ENCODE measurements around the gene NUP210. TPM values are rescaled to one million over a fixed set of nuclear protein-coding genes. Genes with fewer than 3 reads are reported as not detected.

NUP210 gene
- total and polyA plus RNA-seq, 2 experiments from 2014 or later = 13.8 to 73.9 TPM

- no peak for TF ChIP-seq POLR2AphosphoS5 (IDR thresholded peaks at IDR 0.05; ENCODE audit: low read depth)
- no peak for TF ChIP-seq EZH2phosphoT487 (IDR thresholded peaks at IDR 0.05; ENCODE audit: unreplicated experiment)
- TF ChIP-seq ZNF462 (CRISPR knock-in tag; IDR thresholded peaks at IDR 0.05) = no peak
These were observed 74.3 kb downstream of the NUP210 start (continued) for GRCh38 chr3:13345772-13346171.

GRCh38 chr3:13345284-13345683, 74.8 kb downstream of the NUP210 start:
- Mint-ChIP-seq H3K4me3 (no peak overlapping the region), H3K27ac (no peak overlapping the region; the same call in 1 of the 2 replicates), H3K4me1 (peaks cover 62% of the 10 kb centered on the region), H3K27me3 (ENCODE audit: insufficient read depth, low read depth, poor library complexity) (peaks cover 27% of the 10 kb centered on the region), H3K36me3 (ENCODE audit: low read depth) (peaks cover 55% of the 10 kb centered on the region), H3K9me3 (no peaks in the 10 kb centered on the region; the same call in 2 of the 3 replicates)
- Histone ChIP-seq H3K4me2 (no peak overlapping the region), H3K79me2 (replicated peaks; ENCODE audit: insufficient read depth) (no peaks in the 10 kb centered on the region), H3K36me3 (ENCODE audit: insufficient read depth) (no peaks in the 10 kb centered on the region), H2AFZ (no peak overlapping the region), H3K9me2 (ENCODE audit: insufficient read depth) (no peaks in the 10 kb centered on the region), H3K4me1 (ENCODE audit: insufficient read depth) (peaks cover 47% of the 10 kb centered on the region), H3K27me3 (ENCODE audit: insufficient read depth) (no peaks in the 10 kb centered on the region), H3K4me3 (no peak overlapping the region), H4K20me1 (replicated peaks; ENCODE audit: insufficient read depth) (no peaks in the 10 kb centered on the region), H3F3A (replicated peaks; ENCODE audit: low read depth) (peaks cover 17% of the 10 kb centered on the region), H3K27ac (ENCODE audit: low read depth) (0 out of 2 replicates have a peak overlapping the region, but pooled peaks have one; percentile 17)
- ATAC-seq = no peak
- no peak for DNase-seq (ENCODE audit: low spot score)
- TF ChIP-seq ETS1 (IDR thresholded peaks at IDR 0.05) (no peak), NANOG (IDR thresholded peaks at IDR 0.05; ENCODE audit: borderline replicate concordance) (no peak), ZNF462 (CRISPR knock-in tag; IDR thresholded peaks at IDR 0.05) (no peak)

All from GM23338 (cell line).